SH-SY5Y (cell line): Measurements from ENCODE around the gene EIPR1.

Source experiments
- GATA2 ChIP-seq: IDR thresholded peaks from 2 replicates; pipeline ENCODE4 v1.6.1; 2011; ENCODE audit warnings: mild to moderate bottlenecking, low read depth, low read length
- GATA3 ChIP-seq: IDR thresholded peaks from 2 replicates; pipeline ENCODE4 v1.6.1; 2011; ENCODE audit warnings: low read depth, mild to moderate bottlenecking, low read length, moderate library complexity

The EIPR1 gene

DNA sequence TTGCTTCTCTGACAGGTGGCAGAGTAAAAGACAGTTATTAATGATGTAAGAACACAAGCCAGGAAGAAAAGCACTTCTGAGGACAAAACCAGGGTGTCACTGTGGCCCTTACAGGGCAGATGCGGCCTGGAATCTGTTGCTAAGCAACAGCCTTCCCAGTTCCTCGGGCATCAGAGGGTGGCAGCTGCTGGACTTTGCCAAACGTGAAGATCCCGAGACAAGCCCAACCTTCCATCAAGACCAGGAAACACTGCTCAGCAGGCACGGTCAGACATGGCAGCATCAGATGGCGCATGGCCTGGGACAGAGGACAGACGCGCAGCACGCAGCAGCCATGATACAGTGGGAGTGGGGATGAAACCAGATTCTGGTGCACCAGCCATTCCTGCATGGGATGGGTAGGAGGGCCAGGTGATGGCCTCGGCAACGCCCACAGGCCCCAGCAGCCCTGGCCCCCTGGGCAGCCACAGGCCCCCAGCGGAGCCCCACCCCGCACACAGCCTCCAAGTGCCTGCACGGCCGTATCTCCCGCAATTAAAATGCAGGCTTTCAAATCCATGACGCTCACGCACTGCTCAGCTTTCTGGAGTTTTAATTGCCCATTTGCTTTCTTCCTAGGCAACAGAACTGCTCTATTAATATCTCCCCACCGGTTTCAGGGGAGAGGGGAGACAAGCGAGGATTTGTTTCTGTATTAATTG is 89.0 kb downstream of the EIPR1 start:
- no peak for TF ChIP-seq GATA3
- TF ChIP-seq GATA2 = no peak

DNA sequence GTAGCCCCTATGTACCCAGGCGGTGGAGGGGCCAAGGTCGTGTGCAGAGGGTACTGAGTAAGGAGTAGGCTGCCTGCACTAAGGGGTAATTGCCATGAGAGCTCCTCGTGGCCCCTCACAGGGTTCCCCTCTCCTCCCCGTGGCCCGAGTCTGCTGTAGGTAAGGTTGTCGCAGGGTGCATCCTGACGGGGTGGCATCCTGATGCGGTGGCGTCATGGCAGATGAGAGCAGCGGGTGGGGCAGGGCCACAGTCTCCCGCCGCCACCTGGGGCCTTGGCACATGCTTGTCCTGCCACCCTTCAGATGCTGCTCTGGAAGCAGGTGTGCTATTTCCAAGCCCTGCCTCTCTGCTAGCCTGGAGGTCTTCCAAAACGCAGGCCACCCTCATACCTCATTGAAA is 89.7 kb downstream of the EIPR1 start:
- no peak for TF ChIP-seq GATA3
- TF ChIP-seq GATA2 = no peak

DNA sequence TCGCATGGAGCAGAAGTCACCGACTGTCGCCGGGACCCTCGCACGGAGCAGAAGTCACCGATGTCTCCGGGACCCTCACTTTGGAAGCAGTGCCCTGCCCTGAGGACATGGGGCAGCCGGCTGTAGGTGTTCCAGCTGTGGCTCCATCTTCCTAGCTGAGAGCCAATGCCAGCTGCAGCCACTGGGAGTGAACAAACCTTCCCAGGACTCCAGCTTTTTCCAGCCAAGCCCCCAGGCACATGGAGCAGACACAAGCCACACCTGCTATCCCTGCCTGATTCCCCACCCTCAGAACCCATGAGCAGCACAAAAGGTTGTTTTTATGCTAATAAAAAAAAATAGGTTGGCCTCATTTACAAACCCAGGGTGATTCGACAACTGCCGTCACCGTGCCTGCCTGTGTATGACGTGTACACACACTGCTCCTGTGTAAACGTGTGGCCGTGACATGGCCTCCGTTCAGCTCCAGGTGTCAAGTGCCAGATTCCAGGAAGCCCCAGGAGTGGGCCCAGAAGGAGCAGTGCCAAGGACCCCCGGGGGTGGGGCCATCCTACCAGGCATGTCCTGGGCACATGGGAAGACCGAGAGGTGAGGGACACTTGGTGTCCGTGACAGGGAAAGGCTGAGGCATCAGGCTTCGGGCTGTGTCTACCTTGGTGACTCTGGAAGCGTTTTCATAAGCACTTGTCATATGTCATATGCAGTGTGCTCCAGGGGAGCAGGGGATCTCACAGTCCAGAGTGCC is 91.5 kb downstream of the EIPR1 start:
- TF ChIP-seq GATA3 = no peak
- TF ChIP-seq GATA2 = no peak

DNA sequence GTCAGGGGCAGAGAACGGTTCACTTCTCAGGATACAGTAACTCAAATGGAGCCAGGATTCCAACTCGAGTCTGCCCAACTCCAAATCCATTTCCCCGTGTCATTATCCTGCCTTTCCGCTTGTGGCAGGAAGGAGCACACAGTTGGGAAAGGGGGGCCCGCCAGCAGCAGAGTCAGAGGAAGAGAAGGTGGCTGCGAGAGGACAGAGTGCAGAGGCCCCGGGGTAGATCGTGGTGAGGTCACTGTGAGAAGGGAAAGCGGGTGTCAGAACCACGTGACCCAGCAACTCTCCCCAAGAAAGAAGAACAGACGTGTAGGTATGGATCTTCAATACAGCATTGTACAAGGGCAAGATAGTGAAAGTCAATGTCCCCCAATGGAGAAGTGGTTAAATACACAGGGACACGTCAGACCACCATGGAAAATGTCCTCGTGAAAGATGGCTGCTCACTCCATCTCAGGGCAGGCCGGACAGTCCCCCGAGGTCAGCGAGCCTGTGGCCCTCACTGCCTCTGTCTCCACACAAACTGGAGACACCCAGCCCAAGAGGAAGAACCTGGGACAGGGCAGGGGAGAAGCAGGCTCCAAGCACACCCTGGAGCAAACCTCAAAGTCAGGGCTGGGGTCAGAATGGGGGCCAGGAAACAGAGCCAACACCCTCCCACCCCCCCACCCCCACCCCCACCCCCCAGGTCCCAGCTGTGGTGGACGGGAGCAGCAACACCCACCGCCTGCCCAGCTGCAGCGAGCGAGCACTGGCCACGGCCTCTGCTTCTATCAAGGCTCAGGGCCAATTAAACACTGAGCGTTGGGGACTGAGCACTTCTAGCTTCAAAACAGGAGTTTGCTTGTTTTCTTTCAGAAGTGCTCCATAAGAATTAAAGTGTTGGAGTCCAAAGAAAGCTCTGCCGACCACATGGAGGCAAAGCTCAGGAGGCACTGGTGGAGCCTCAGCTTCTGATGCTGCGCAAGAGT is 92.7 kb downstream of the EIPR1 start:
- TF ChIP-seq GATA3 (no peak), GATA2 (no peak)

DNA sequence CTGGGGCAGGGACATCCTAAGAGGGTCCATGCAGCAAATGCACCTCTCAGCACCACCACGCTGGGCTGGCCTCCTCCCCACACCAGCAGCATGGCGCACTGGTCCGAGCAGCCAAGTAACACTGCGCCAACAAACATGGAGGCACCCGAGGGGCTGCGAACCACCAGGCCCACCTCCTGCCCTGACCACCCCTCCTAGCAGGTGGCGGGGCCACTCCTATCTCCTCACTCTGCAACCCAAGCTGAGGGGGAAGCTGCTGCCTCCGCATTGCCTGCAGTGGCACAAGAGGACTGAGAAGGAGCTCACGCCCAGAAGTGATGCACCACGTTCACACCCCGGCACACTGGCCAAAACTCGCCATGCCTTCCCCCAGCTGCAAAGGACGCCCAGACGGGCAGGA is 94.4 kb downstream of the EIPR1 start:
- TF ChIP-seq GATA3 = no peak
- no peak for TF ChIP-seq GATA2

DNA sequence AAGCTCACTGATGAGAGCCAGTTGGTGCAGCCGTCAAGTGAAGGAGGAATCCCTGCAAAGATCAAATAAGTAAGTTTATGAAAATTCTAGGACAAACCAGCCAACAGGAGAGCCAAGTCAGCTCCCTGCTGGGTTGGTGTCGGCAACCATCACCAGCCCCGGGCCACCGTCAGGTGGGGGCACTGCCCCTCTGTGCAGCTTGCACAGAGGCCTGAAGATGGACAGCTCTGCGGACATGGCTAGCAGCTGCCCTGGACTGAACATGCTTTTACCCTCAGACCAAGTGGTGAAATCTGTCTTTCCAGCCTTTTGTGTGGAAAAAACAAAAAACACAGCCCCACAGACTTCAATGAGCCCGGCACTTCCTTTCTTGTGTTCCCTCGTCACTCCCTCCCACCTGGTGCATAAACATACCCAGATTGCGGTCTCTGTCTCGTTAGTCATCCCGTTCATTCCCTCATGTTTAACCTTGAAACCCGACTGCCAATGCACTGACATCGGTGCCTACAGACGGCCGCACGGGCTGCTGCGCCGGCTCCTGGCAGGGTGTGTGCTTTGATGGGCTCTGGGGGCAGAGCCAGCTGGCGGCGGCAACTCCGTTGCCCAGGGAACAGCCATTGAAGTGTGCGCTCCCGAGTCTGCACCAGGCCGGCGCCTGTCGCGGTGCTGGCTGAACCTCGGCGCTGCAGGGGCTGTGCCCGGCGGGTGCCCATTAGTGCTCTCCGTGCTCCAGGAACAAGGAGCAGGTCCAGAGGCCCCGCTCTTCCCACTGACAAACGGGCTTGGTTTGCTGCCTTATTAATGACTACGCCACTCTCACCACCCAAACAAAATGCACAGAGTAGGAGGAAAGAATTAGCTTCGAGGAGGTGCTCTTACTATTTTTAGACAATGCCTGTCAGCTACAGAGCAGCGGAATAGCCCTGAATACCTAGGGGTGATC is 95.3 kb downstream of the EIPR1 start:
- TF ChIP-seq GATA2 (no peak), GATA3 (no peak)

DNA sequence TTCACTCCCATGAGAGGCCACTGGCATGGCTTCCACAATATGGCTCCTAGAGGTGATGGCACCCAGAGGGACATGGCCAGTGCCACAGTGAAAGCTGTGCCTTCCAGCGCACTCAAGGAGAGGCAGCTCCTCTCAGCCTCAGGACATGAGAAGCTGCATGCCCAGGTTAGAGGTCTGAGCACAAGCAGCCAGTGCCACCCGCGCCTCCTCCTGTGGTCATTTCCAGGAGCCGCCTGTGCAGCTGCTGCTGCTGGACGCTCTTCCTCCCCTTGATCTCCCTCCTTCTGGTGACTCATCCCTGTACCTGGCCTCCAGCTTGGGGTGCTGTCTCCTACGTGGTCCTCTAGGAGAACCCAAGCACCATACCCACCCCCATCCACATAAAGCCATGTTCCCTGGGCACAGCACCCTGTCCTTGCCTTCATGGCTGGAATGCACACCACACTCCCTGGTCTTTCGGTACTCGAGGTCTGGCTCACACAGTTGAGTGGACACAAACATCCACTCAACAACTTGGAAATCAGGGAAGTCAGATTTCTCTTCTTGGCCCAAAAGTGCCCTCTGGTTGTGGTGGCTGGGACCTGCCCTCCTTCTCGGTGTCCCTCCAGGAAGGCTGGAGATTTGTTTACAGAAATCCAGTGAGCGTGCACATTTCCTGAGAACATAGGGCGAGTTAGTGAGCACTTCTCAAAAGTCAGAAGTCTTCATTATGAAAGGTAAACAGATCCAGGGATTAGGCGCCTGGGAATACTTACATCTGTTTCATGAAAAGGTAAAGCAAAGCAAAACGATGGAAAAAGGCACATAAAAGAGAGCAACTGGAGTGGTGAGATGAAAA is 96.7 kb downstream of the EIPR1 start:
- no peak for TF ChIP-seq GATA2
- TF ChIP-seq GATA3 = no peak

DNA sequence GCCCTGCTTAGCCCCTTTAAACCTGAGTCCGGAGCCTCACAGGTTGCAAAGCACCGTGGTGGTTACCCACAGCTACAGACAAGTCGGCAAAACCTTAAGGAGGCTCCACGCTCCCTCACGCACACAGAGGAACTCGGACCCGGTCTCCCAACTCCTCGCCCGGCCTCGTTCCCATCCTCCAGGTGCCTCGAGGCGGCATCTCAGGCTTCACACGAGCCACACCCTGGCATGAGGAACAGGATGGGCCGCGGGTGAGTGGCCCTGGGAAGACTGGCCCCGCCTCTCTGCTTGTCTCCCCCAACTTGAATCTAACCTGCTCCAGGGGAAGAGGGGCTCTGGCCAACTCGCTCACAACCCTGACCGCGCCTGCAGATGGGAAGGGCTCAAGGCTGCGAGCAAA is 97.4 kb downstream of the EIPR1 start:
- TF ChIP-seq GATA2 = no peak
- no peak for TF ChIP-seq GATA3

DNA sequence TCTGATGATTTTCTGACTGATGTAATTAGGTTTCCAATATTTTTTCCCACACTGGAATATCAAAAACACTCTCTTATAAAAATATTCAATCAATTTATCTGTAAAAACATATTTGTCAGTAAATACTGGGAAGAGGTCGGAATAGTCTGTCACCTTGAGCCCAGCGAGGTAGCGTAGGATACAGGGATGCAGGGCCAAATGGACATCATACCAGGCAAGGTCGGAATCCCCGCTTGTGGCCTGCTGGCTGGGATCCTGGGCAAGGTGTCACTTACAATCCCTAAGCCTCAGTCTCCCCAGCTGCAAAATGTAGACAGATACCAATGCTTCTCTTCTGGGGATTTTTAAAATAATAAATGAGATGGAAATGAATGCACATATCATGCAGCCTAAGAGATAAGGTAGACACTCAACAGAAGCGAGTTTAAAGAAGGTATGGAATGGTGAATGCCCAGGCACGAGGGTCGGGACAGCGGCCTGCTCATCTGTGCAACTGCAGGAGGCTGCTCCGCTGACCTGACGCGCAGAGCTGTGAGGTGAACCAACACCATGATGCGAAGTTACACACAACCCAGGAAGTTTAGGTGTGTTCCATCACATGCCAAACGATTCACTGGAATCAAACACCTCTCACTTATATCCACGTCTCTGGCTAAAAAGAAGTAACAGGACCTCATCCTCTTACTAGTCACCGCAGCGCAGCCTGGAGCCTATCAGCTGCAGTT is 98.2 kb downstream of the EIPR1 start:
- no peak for TF ChIP-seq GATA3
- TF ChIP-seq GATA2 = no peak

DNA sequence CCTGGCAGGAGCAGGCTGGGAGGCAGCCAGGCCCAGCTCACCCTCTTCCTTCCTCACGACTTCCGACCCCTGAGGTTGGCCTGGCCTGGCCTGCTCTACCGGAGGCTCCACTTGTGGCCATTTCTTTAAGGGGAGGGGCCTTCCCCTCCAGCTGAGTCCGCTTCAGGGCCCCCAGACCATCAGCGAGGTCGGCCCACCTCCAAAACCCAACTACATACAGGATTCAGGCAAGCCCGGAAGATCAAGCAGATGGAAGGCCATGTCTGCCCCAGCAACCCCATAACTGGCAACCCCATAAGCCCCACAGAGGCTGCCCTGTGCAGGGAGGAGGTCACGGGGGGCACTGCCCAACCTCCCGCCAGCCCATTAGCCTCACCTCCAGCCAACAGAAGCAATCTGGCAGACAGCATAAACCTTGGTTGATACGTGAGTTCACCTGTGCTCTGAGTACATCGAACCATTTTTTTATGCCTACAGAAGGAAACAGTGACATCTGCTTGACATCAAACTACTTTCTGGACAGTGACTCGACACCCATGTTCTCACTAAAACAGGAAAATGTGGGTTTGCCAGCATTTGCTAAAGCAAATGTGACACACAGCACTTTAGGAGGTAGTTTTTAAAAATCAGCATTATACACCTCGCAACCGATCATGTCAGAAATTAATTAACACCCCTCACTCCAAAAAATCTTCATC is 98.9 kb downstream of the EIPR1 start:
- no peak for TF ChIP-seq GATA2
- TF ChIP-seq GATA3 = no peak
